GM12865 (cell line): ENCODE results near the gene CACNA1F.

Experiments used
- DNase-seq: peaks from one replicate; pipeline ENCODE4 v3.0.0; 2010; ENCODE audit warnings: low read depth
- H3K4me3 ChIP-seq: 2 replicates; pipeline ENCODE4 v1.5.1; 2011; ENCODE audit warnings: mild to moderate bottlenecking, low read depth, low read length, control low read depth
- CTCF ChIP-seq: IDR thresholded peaks from 2 replicates; pipeline ENCODE4 v1.5.1; 2011; ENCODE audit warnings: low read length, control low read depth, low read depth, inconsistent platforms; ENCODE audit not compliant: insufficient read depth; ENCODE audit errors: missing control alignments

CACNA1F gene

GRCh38 chrX:49187526-49187925 is 45.6 kb downstream of the CACNA1F start:
- TF ChIP-seq CTCF: no peak
- no peak overlapping the region for H3K4me3 ChIP-seq
- DNase-seq: no peak

GRCh38 chrX:49187028-49187394 is 46.1 kb downstream of the CACNA1F start:
- no peak for TF ChIP-seq CTCF
- no peak overlapping the region for H3K4me3 ChIP-seq
- DNase-seq: no peak

GRCh38 chrX:49186125-49187027 is 46.8 kb downstream of the CACNA1F start, which contains the start of gene PRICKLE3:
Gene PRICKLE3, minus strand, starts transcription at chrX:49186373. Its CDS starts 76 bp downstream, at chrX:49186297.
- peak; percentile 42 for TF ChIP-seq CTCF
- peak; percentile 87 for DNase-seq
- peak within 1 kb of the TSS; percentile 92 for H3K4me3 ChIP-seq

GRCh38 chrX:49184294-49185281 is 48.6 kb downstream of the CACNA1F start:
- H3K4me3 ChIP-seq: peak overlapping the region; percentile 92
- peak; percentile 58 for DNase-seq
- no peak for TF ChIP-seq CTCF

- DNase-seq: no peak
- no peak for TF ChIP-seq CTCF
- no peak overlapping the region for H3K4me3 ChIP-seq
Observed at GRCh38 chrX:49183701-49184281, 49.3 kb downstream of the CACNA1F start.

GRCh38 chrX:49179358-49179757 is 53.8 kb downstream of the CACNA1F start:
- DNase-seq: no peak
- no peak for TF ChIP-seq CTCF
- H3K4me3 ChIP-seq: no peak overlapping the region
